T-helper 17 cell (primary cell): ENCODE data around the gene STX3. TPM values are rescaled to one million over a fixed set of nuclear protein-coding genes. Genes with fewer than 3 reads are reported as not detected.

ENCODE experiments used
- ATAC-seq: fragments of 150-1000 bp; cut with Tn5 transposase; 2 replicates; pipeline ENCODE4 v1.10.0; 2021; ENCODE audit warnings: mild to moderate bottlenecking, moderate library complexity
- DNase-seq, 3 donors: peaks; one replicate each; pipeline versions ENCODE4 v3.0.0 to v3.0.0-alpha.2; 2020 to 2021
- H3K9me3 ChIP-seq: one replicate; pipeline ENCODE4 v1.7.0; 2013; ENCODE audit warnings: low read length, mild to moderate bottlenecking; ENCODE audit not compliant: control insufficient read depth, poor library complexity, severe bottlenecking
- H3K27ac Mint-ChIP-seq: one replicate; pipeline ENCODE4 v1.8.0; 2022; ENCODE audit warnings: mild to moderate bottlenecking, moderate library complexity, mixed read lengths
- H3K27me3 Mint-ChIP-seq: one replicate; pipeline ENCODE4 v1.8.0; 2022; ENCODE audit warnings: mixed read lengths
- H3K36me3 Mint-ChIP-seq: one replicate; pipeline ENCODE4 v1.8.0; 2022; ENCODE audit warnings: low read depth, mixed read lengths
- H3K4me1 Mint-ChIP-seq: one replicate; pipeline ENCODE4 v1.8.0; 2022; ENCODE audit warnings: mild to moderate bottlenecking, mixed read lengths
- H3K4me3 Mint-ChIP-seq: one replicate; pipeline ENCODE4 v1.8.0; 2022; ENCODE audit warnings: mild to moderate bottlenecking, moderate library complexity, mixed read lengths
- total RNA-seq, 4 donors: library from RNA in 2 of 4; stranded (reverse) in 2 of 4; gene quantifications; one replicate each; pipeline ENCODE4 v1.2.3 and lab custom pipeline; 2022 to 2026

The STX3 gene
- 1 to 10 TPM; 4.7 to 6.6 TPM for total RNA-seq
- total RNA-seq (lab: John Stamatoyannopoulos, UW) = 16.3 to 59.0 reads per million in 2 donors

DNA sequence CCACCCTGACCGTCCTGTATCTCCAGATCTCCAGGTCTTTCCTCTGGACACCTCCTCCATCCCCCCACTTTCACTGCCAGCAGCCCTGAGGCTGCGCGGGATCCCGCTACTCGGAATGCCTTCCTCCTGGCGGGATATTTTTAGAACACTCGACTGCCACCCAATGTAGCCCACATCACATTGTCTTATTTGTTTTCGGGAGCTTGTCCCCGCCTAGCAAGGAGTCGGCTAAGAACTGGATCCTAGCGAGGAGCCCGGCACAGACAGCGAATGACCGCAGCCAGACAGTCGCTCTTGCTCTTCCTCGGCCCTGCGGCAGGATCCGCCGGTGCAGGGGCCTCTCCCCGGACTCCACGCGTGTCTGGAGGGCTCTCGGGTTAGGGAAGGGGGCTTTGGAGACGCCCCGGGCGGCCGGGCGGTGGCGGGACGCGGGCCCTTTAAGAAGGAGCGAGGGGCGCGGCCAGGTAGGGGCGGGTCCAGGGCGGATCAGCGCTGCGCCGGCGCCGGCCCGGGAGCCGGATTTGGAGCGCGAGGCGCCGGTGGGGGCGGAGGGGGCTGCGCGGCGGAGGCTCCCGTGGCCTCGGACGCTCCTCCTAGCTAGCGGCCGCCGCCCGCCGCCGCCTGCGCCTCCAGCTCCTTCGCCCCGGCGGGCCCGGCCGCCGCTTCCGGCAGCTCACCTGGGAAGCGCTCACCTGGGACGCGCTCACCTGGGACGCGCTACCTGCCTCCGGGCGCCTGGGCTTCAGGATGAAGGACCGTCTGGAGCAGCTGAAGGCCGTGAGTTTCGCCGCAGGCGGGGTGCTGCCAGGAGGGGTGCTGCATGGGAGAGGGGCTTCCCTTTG lies at the start of gene STX3:
Gene STX3, plus strand, starts transcription at position 518 of the 842 bp plus-strand sequence. Its CDS starts 230 bp downstream, at position 748.
- no peaks in the 10 kb centered on the region for H3K9me3 ChIP-seq
- H3K27me3 Mint-ChIP-seq = peaks cover 6% of the 10 kb centered on the region
- H3K27ac Mint-ChIP-seq = peak within 1 kb of the TSS; percentile 81
- peak within 1 kb of the TSS; percentile 97 for H3K4me3 Mint-ChIP-seq
- DNase-seq (peak; percentile 54 to 70 (median 69)), ATAC-seq (peak; percentile 88)
- H3K4me1 Mint-ChIP-seq = peaks cover 18% of the 10 kb centered on the region
- H3K36me3 Mint-ChIP-seq = no peaks in the 10 kb centered on the region

GRCh38 chr11:59706518-59707285 lies 48.5 kb upstream of the STX3 start:
- peaks cover 36% of the 10 kb centered on the region for H3K27me3 Mint-ChIP-seq
- DNase-seq = no peak
- H3K4me3 Mint-ChIP-seq = no peak overlapping the region
- ATAC-seq = no peak
- H3K27ac Mint-ChIP-seq = no peak overlapping the region
- no peaks in the 10 kb centered on the region for H3K4me1 Mint-ChIP-seq
- H3K36me3 Mint-ChIP-seq = no peaks in the 10 kb centered on the region
- no peaks in the 10 kb centered on the region for H3K9me3 ChIP-seq

GRCh38 chr11:59707371-59707770 lies 47.8 kb upstream of the STX3 start:
- no peaks in the 10 kb centered on the region for H3K9me3 ChIP-seq
- Mint-ChIP-seq H3K36me3 (no peaks in the 10 kb centered on the region), H3K4me3 (no peak overlapping the region), H3K4me1 (no peaks in the 10 kb centered on the region), H3K27me3 (peaks cover 36% of the 10 kb centered on the region), H3K27ac (no peak overlapping the region)
- ATAC-seq = no peak
- DNase-seq = no peak

DNA sequence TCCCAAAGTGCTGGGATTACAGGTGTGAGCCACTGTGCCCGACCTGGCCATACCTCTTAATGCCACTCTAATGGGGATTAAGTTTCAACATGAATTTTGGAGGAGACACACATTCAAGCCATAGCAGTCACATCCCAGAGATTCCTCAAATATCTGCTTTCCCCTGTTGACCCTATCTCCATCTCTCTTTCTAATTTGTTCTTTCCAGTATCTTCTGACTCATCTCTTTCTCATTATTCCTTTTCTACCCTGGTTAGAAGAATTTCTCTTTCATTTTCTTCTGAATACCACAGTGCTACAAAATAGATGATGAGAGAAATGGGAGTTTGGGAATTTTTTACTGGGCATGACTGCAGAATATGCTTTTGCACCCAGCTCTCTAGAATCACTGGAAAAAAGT lies 46.6 kb upstream of the STX3 start:
- peaks cover 2% of the 10 kb centered on the region for H3K36me3 Mint-ChIP-seq
- no peaks in the 10 kb centered on the region for H3K4me1 Mint-ChIP-seq
- DNase-seq (no peak), ATAC-seq (no peak)
- H3K9me3 ChIP-seq = no peaks in the 10 kb centered on the region
- peaks cover 43% of the 10 kb centered on the region for H3K27me3 Mint-ChIP-seq
- H3K4me3 Mint-ChIP-seq = no peak overlapping the region
- H3K27ac Mint-ChIP-seq = no peak overlapping the region

GRCh38 chr11:59710136-59710847 lies 44.9 kb upstream of the STX3 start:
- no peak overlapping the region for H3K27ac Mint-ChIP-seq
- H3K27me3 Mint-ChIP-seq = peaks cover 46% of the 10 kb centered on the region
- no peaks in the 10 kb centered on the region for H3K9me3 ChIP-seq
- H3K4me1 Mint-ChIP-seq = no peaks in the 10 kb centered on the region
- ATAC-seq = no peak
- H3K4me3 Mint-ChIP-seq = no peak overlapping the region
- DNase-seq = no peak
- peaks cover 2% of the 10 kb centered on the region for H3K36me3 Mint-ChIP-seq

- H3K9me3 ChIP-seq = no peaks in the 10 kb centered on the region
- no peak for ATAC-seq
- Mint-ChIP-seq H3K4me3 (no peak within 1 kb of the TSS), H3K4me1 (no peaks in the 10 kb centered on the region), H3K36me3 (peaks cover 2% of the 10 kb centered on the region), H3K27ac (no peak within 1 kb of the TSS), H3K27me3 (peaks cover 41% of the 10 kb centered on the region)
- DNase-seq = no peak
Observed at GRCh38 chr11:59713745-59714144, 41.4 kb upstream of the STX3 start, which contains the start of gene OR10V1. Gene OR10V1, minus strand, starts transcription at chr11:59713845. Its CDS starts 0 bp downstream, at chr11:59713845.

DNA sequence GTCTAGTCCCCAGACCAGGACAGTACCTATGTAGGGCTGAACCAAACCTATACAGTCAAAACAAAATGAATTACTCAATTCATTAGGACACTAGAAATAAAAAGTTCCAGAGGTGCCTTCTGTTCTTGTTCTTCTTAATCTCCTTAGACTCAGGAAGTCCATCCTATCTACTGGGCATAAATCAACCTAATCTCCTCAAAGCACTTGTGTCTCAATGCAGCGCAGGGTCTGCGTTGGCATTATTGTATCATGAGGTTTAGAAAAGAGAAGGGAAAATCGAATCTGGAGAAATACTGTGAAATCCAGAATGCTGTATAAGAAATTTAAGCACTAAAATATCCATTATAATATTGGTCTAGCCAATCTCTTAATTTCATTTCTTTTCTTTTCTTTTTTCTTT lies 39.1 kb upstream of the STX3 start:
- no peak overlapping the region for H3K27ac Mint-ChIP-seq
- H3K9me3 ChIP-seq = no peaks in the 10 kb centered on the region
- ATAC-seq (no peak), DNase-seq (no peak)
- H3K36me3 Mint-ChIP-seq = peaks cover 2% of the 10 kb centered on the region
- H3K27me3 Mint-ChIP-seq = peaks cover 52% of the 10 kb centered on the region
- H3K4me3 Mint-ChIP-seq = no peak overlapping the region
- no peaks in the 10 kb centered on the region for H3K4me1 Mint-ChIP-seq

DNA sequence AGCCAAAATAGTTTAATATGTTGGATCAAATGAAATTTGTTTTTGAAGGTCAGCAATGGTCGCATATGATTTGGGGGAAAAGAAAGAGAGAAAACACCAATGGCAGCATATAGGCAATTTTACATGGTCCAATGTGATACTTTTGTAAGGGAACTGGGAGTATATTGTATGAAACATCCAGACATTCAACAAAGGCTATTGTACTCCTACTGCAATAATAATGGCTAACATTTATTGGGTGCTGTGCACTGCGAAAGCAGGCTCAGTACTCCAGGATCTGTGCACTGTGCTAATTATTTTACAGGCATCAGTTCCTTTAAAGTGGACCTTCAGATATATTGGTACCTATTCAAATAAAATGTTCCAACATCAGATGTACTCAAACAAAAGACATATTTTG lies 35.6 kb upstream of the STX3 start:
- no peaks in the 10 kb centered on the region for H3K9me3 ChIP-seq
- Mint-ChIP-seq H3K4me1 (no peaks in the 10 kb centered on the region), H3K27me3 (peaks cover 56% of the 10 kb centered on the region), H3K27ac (no peak overlapping the region), H3K4me3 (no peak overlapping the region), H3K36me3 (no peaks in the 10 kb centered on the region)
- DNase-seq (no peak), ATAC-seq (no peak)

GRCh38 chr11:59724066-59724465 lies 31.1 kb upstream of the STX3 start:
- H3K4me3 Mint-ChIP-seq = no peak overlapping the region
- ATAC-seq (no peak), DNase-seq (no peak)
- no peaks in the 10 kb centered on the region for H3K9me3 ChIP-seq
- no peak overlapping the region for H3K27ac Mint-ChIP-seq
- peaks cover 27% of the 10 kb centered on the region for H3K27me3 Mint-ChIP-seq
- H3K36me3 Mint-ChIP-seq = no peaks in the 10 kb centered on the region
- no peaks in the 10 kb centered on the region for H3K4me1 Mint-ChIP-seq

- Mint-ChIP-seq H3K36me3 (no peaks in the 10 kb centered on the region), H3K27me3 (peaks cover 10% of the 10 kb centered on the region), H3K4me3 (no peak overlapping the region), H3K27ac (no peak overlapping the region), H3K4me1 (no peaks in the 10 kb centered on the region)
- DNase-seq (no peak), ATAC-seq (no peak)
- no peaks in the 10 kb centered on the region for H3K9me3 ChIP-seq
Observed at GRCh38 chr11:59727426-59727825, 27.8 kb upstream of the STX3 start.

DNA sequence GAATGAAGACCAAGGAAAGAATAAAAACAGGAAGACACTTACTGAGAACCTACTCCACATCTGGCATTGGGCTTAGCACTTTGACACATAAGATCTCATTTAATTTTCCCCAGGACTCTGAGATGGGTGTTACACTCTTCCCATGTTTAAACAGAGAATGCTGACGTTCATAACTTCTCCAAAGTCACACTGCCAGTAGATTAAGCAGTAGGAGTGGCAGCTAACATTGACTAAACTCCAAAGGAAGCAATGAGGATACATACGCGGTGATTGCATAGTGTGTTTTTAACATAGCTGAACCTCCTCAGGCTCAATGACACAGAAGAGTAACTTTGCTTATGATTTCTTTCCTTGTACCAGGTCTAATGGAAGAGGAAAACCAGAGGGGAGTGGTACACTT lies 27.0 kb upstream of the STX3 start:
- Mint-ChIP-seq H3K27me3 (peaks cover 9% of the 10 kb centered on the region), H3K4me1 (no peaks in the 10 kb centered on the region), H3K4me3 (no peak overlapping the region), H3K27ac (no peak overlapping the region), H3K36me3 (no peaks in the 10 kb centered on the region)
- no peaks in the 10 kb centered on the region for H3K9me3 ChIP-seq
- ATAC-seq (no peak), DNase-seq (no peak)

- H3K9me3 ChIP-seq = no peaks in the 10 kb centered on the region
- ATAC-seq (no peak), DNase-seq (no peak)
- no peaks in the 10 kb centered on the region for H3K36me3 Mint-ChIP-seq
- peak overlapping the region; percentile 1 for H3K27ac Mint-ChIP-seq
- no peaks in the 10 kb centered on the region for H3K4me1 Mint-ChIP-seq
- H3K4me3 Mint-ChIP-seq = no peak overlapping the region
- peaks cover 4% of the 10 kb centered on the region for H3K27me3 Mint-ChIP-seq
Observed at GRCh38 chr11:59728913-59729312, 26.3 kb upstream of the STX3 start.

GRCh38 chr11:59729834-59730233 lies 25.3 kb upstream of the STX3 start:
- no peak for ATAC-seq
- Mint-ChIP-seq H3K4me3 (no peak overlapping the region), H3K4me1 (no peaks in the 10 kb centered on the region), H3K27me3 (peaks cover 4% of the 10 kb centered on the region), H3K27ac (no peak overlapping the region), H3K36me3 (no peaks in the 10 kb centered on the region)
- no peaks in the 10 kb centered on the region for H3K9me3 ChIP-seq
- no peak for DNase-seq
